HCT116 (cell line): ENCODE measurements around the gene NTNG1. TPM values are rescaled to one million over a fixed set of nuclear protein-coding genes. Genes with fewer than 3 reads are reported as not detected.

Experiments
- ATAC-seq: fragments of 200-7000 bp; cut with Tn5 transposase; 2 replicates; pipeline ENCODE4 v1.9.1; 2020; ENCODE audit warnings: mild to moderate bottlenecking, moderate library complexity
- BruUV-seq: library from RNA; stranded (reverse); fragments of 400-500 nt; replicated peaks from 2 replicates; lab custom pipeline; 2021; lab: Mats Ljungman, UMichigan
- CTCF ChIA-PET: fragments of 300-600 bp; sonication (Branson Sonifier 250); formaldehyde crosslinking; loops from one replicate; lab custom pipeline; 2021; ENCODE audit warnings: antibody characterized with exemption; lab: Charles Lee
- POLR2A ChIA-PET: fragments of 300-600, 350-600 bp; sonication (Branson Sonifier 250); formaldehyde crosslinking; loops from one replicate; lab custom pipeline; 2021; ENCODE audit warnings: antibody characterized with exemption; lab: Charles Lee
- RAD21 ChIA-PET, 2 experiments: fragments of 300-600 bp; sonication (Branson Sonifier 250); formaldehyde crosslinking; loops; one replicate each; lab custom pipeline; 2023; ENCODE audit warnings: low total read pairs in 2 of 2; ENCODE audit not compliant: uncharacterized antibody in 2 of 2, unreplicated experiment in 2 of 2, low non-redundant PET in 1 of 2; lab: Charles Lee
- DNase-seq: peaks from one replicate; pipeline ENCODE4 v3.0.0-alpha.2; 2010; ENCODE audit warnings: low read depth, low spot score
- H2AFZ ChIP-seq: fragments of 200-600 bp; shearing (Covaris generic), sonication (generic); 2 replicates; pipeline ENCODE4 v1.6.1; 2017; ENCODE audit warnings: low read depth, mixed run types, mixed read lengths, antibody characterized with exemption, low read length; ENCODE audit not compliant: poor library complexity, severe bottlenecking
- H3K27ac ChIP-seq: 2 replicates; pipeline ENCODE4 v1.5.1; 2012; ENCODE audit warnings: low read depth, low read length
- H3K27me3 ChIP-seq: fragments of 200-600 bp; sonication (generic); 2 replicates; pipeline ENCODE4 v1.6.1; 2016; ENCODE audit warnings: mixed run types, low read length, mixed read lengths; ENCODE audit not compliant: insufficient read depth
- H3K36me3 ChIP-seq, 2 experiments: fragments of 200-500 bp in 1 of 2; fragments of 200-600 bp in 1 of 2; sonication (Bioruptor generic) in 1 of 2; sonication (generic) in 1 of 2; 2 replicates each; pipeline versions ENCODE4 v1.5.1 to v1.6.1; 2014 to 2016; ENCODE audit warnings: low read length in 2 of 2, inconsistent platforms in 1 of 2, mixed read lengths in 1 of 2, mixed run types in 1 of 2; ENCODE audit not compliant: insufficient read depth in 2 of 2, control insufficient read depth in 1 of 2
- H3K4me1 ChIP-seq, 2 experiments: fragments of 200-600 bp in 1 of 2; sonication (generic) in 1 of 2; 2 replicates each; pipeline versions ENCODE4 v1.5.1 to v1.6.1; 2012 to 2017; ENCODE audit warnings: low read length in 2 of 2, inconsistent platforms in 1 of 2, mild to moderate bottlenecking in 1 of 2, mixed read lengths in 1 of 2, mixed run types in 1 of 2, moderate library complexity in 1 of 2; ENCODE audit not compliant: insufficient read depth in 2 of 2, control insufficient read depth in 1 of 2
- H3K4me2 ChIP-seq: fragments of 200-600 bp; sonication (generic); 2 replicates; pipeline ENCODE4 v1.6.1; 2017; ENCODE audit warnings: mixed run types, low read length, mixed read lengths
- H3K4me3 ChIP-seq, 2 experiments: fragments of 200-600 bp in 1 of 2; sonication (generic) in 1 of 2; replicated peaks in 1 of 2; 2 replicates each; pipeline ENCODE4 v1.5.1; 2011 to 2016; ENCODE audit warnings: low read length in 2 of 2, control low read depth in 1 of 2, low read depth in 1 of 2, mild to moderate bottlenecking in 1 of 2, mixed read lengths in 1 of 2, mixed run types in 1 of 2
- H3K79me2 ChIP-seq: fragments of 200-600 bp; sonication (generic); 2 replicates; pipeline ENCODE4 v1.6.1; 2017; ENCODE audit warnings: mild to moderate bottlenecking, mixed run types, low read length, moderate library complexity, mixed read lengths; ENCODE audit not compliant: insufficient read depth
- H3K9ac ChIP-seq: fragments of 200-600 bp; sonication (generic); 2 replicates; pipeline ENCODE4 v1.6.1; 2016; ENCODE audit warnings: low read length, mixed read lengths
- H3K9me2 ChIP-seq: fragments of 200-600 bp; sonication (generic), shearing (Covaris generic); 2 replicates; pipeline ENCODE4 v1.6.1; 2017; ENCODE audit warnings: mixed run types, mild to moderate bottlenecking, moderate library complexity; ENCODE audit not compliant: insufficient read depth
- H3K9me3 ChIP-seq, 2 experiments: fragments of 200-500 bp in 1 of 2; fragments of 200-600 bp in 1 of 2; sonication (Bioruptor generic) in 1 of 2; sonication (generic) in 1 of 2; 2 replicates each; pipeline ENCODE4 v1.6.1; 2014 to 2017; ENCODE audit warnings: low read length in 2 of 2, mixed read lengths in 2 of 2, inconsistent platforms in 1 of 2, low read depth in 1 of 2, mild to moderate bottlenecking in 1 of 2, mixed run types in 1 of 2, moderate library complexity in 1 of 2; ENCODE audit not compliant: control insufficient read depth in 1 of 2, insufficient read depth in 1 of 2
- H4K20me1 ChIP-seq: fragments of 200-600 bp; sonication (generic), shearing (Covaris generic); 2 replicates; pipeline ENCODE4 v1.6.1; 2017; ENCODE audit warnings: mixed run types, mild to moderate bottlenecking, moderate library complexity; ENCODE audit not compliant: insufficient read depth
- ATF3 ChIP-seq: IDR thresholded peaks from 2 replicates; pipeline ENCODE4 v1.6.1; 2012
- CBX3 ChIP-seq: IDR thresholded peaks from 2 replicates; pipeline ENCODE4 v1.6.1; 2012; ENCODE audit warnings: low read depth
- ELF1 ChIP-seq: IDR thresholded peaks from 2 replicates; pipeline ENCODE4 v1.6.1; 2012; ENCODE audit warnings: low read depth, borderline replicate concordance
- JUND ChIP-seq: IDR thresholded peaks from 2 replicates; pipeline ENCODE4 v1.6.1; 2012
- SP1 ChIP-seq: IDR thresholded peaks from 2 replicates; pipeline ENCODE4 v1.6.1; 2012; ENCODE audit warnings: low read depth
- ZBTB33 ChIP-seq: IDR thresholded peaks from 2 replicates; pipeline ENCODE4 v1.6.1; 2011; ENCODE audit warnings: mild to moderate bottlenecking, low read length, moderate library complexity; ENCODE audit not compliant: insufficient replicate concordance; ENCODE audit errors: extremely low read depth
- intact Hi-C: fragments of 100-400 bp; cut with micrococcal nuclease; formaldehyde crosslinking; loops from 2 replicates; pipeline ENCODE4 v1.10.0; 2022
- total RNA-seq: library from RNA; stranded (reverse); gene quantifications from one replicate; pipeline ENCODE4 v1.2.1, GENCODE V29; 2021; ENCODE audit not compliant: unreplicated experiment
- TF ChIP-seq, protein P1 (sequence below): IDR thresholded peaks from 2 replicates; pipeline ENCODE4 v1.6.1; 2012; ENCODE audit warnings: low read depth

The NTNG1 gene
- total RNA-seq, 1 experiment from 2014 or later = not detected

DNA sequence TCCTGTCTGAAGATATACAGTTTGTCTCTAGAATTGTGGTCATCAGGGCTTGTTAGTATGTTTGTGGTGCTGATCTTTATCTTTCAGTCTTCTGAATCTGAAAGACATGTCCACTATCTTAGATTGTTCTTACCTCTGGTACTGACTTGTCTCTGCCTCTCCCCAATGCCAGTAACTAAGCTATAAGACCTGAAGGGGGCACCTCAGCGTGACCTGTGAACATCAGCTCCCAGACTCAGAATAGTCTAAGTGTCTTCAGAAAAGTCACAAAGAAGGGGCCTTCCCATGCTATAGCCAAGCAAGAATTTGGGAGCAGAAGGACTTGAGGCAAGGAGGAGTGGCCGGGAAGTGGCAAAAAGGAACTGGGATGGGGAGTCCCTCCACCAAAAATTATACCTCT is 178.1 kb downstream of the NTNG1 start:
- ChIA-PET RAD21 (no interaction called here), POLR2A (no interaction called here), CTCF (no interaction called here)
- Histone ChIP-seq H3K4me3 (no peak overlapping the region), H3K4me2 (no peak overlapping the region), H3K9me2 (no peaks in the 10 kb centered on the region), H3K27ac (no peak overlapping the region), H4K20me1 (no peaks in the 10 kb centered on the region), H3K4me1 (no peaks in the 10 kb centered on the region), H3K9ac (no peak overlapping the region), H3K27me3 (no peaks in the 10 kb centered on the region), H3K79me2 (no peaks in the 10 kb centered on the region), H3K9me3 (peaks cover 0 to 14% of the 10 kb centered on the region in 2 experiments; a peak in 2 of 4 replicates), H2AFZ (no peak overlapping the region), H3K36me3 (no peaks in the 10 kb centered on the region)
- DNase-seq = no peak
- intact Hi-C loops = no loop called here
- ATAC-seq = no peak
- BruUV-seq = no TSS peak
- no peak for TF ChIP-seq ZBTB33
- TF ChIP-seq ATF3 = no peak
- TF ChIP-seq SP1 = no peak
- TF ChIP-seq ELF1 = no peak
- no peak for TF ChIP-seq CBX3
- no peak for TF ChIP-seq JUND
- TF ChIP-seq, protein P1, sequence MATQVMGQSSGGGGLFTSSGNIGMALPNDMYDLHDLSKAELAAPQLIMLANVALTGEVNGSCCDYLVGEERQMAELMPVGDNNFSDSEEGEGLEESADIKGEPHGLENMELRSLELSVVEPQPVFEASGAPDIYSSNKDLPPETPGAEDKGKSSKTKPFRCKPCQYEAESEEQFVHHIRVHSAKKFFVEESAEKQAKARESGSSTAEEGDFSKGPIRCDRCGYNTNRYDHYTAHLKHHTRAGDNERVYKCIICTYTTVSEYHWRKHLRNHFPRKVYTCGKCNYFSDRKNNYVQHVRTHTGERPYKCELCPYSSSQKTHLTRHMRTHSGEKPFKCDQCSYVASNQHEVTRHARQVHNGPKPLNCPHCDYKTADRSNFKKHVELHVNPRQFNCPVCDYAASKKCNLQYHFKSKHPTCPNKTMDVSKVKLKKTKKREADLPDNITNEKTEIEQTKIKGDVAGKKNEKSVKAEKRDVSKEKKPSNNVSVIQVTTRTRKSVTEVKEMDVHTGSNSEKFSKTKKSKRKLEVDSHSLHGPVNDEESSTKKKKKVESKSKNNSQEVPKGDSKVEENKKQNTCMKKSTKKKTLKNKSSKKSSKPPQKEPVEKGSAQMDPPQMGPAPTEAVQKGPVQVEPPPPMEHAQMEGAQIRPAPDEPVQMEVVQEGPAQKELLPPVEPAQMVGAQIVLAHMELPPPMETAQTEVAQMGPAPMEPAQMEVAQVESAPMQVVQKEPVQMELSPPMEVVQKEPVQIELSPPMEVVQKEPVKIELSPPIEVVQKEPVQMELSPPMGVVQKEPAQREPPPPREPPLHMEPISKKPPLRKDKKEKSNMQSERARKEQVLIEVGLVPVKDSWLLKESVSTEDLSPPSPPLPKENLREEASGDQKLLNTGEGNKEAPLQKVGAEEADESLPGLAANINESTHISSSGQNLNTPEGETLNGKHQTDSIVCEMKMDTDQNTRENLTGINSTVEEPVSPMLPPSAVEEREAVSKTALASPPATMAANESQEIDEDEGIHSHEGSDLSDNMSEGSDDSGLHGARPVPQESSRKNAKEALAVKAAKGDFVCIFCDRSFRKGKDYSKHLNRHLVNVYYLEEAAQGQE = no peak
